ENCODE data around the gene TNIK. TPM values are rescaled to one million over a fixed set of nuclear protein-coding genes. Genes with fewer than 3 reads are reported as not detected.

The TNIK gene
- total RNA-seq, 2 donors from 2014 or later, result 96.4 to 98.9 TPM

- H3K36me3 Mint-ChIP-seq (ENCODE audit: low read depth), result peaks cover 13% of the 10 kb centered on the region
- no peak for DNase-seq
- H3K4me3 Mint-ChIP-seq, result no peak overlapping the region
- peaks cover 5% of the 10 kb centered on the region for H3K4me1 Mint-ChIP-seq
- ATAC-seq, result no peak
- H3K27me3 Mint-ChIP-seq, result no peaks in the 10 kb centered on the region
- no peak overlapping the region for H3K27ac Mint-ChIP-seq
- peaks cover 3% of the 10 kb centered on the region for H3K9me3 ChIP-seq (ENCODE audit: control insufficient read depth, low read length, poor library complexity, severe bottlenecking)
Observed at GRCh38 chr3:171115667-171116066, 344.5 kb downstream of the TNIK start.

GRCh38 chr3:171113716-171114115, 346.5 kb downstream of the TNIK start:
- Mint-ChIP-seq H3K36me3 (ENCODE audit: low read depth) (peaks cover 16% of the 10 kb centered on the region), H3K27me3 (no peaks in the 10 kb centered on the region), H3K4me3 (no peak overlapping the region), H3K27ac (no peak overlapping the region), H3K4me1 (peaks cover 7% of the 10 kb centered on the region)
- DNase-seq (no peak), ATAC-seq (no peak)
- no peaks in the 10 kb centered on the region for H3K9me3 ChIP-seq (ENCODE audit: control insufficient read depth, low read length, poor library complexity, severe bottlenecking)

- no peaks in the 10 kb centered on the region for H3K27me3 Mint-ChIP-seq
- H3K36me3 Mint-ChIP-seq (ENCODE audit: low read depth), result peaks cover 26% of the 10 kb centered on the region
- no peaks in the 10 kb centered on the region for H3K9me3 ChIP-seq (ENCODE audit: control insufficient read depth, low read length, poor library complexity, severe bottlenecking)
- ATAC-seq (no peak), DNase-seq (no peak)
- no peak overlapping the region for H3K27ac Mint-ChIP-seq
- H3K4me1 Mint-ChIP-seq, result peaks cover 11% of the 10 kb centered on the region
- no peak overlapping the region for H3K4me3 Mint-ChIP-seq
Observed at GRCh38 chr3:171110715-171111114, 349.5 kb downstream of the TNIK start.

- DNase-seq, result no peak
- Mint-ChIP-seq H3K27ac (peak overlapping the region; percentile 21), H3K27me3 (no peaks in the 10 kb centered on the region), H3K4me3 (no peak overlapping the region), H3K4me1 (peaks cover 9% of the 10 kb centered on the region), H3K36me3 (ENCODE audit: low read depth) (peaks cover 23% of the 10 kb centered on the region)
- H3K9me3 ChIP-seq (ENCODE audit: control insufficient read depth, low read length, poor library complexity, severe bottlenecking), result no peaks in the 10 kb centered on the region
- no peak for ATAC-seq
Observed at GRCh38 chr3:171108066-171108465, 352.1 kb downstream of the TNIK start.

- DNase-seq, result no peak
- H3K4me1 Mint-ChIP-seq, result peaks cover 6% of the 10 kb centered on the region
Observed at GRCh38 chr3:171103185-171103584, 357.0 kb downstream of the TNIK start.

GRCh38 chr3:171101982-171102641, 358.1 kb downstream of the TNIK start:
- no peaks in the 10 kb centered on the region for H3K9me3 ChIP-seq (ENCODE audit: control insufficient read depth, low read length, poor library complexity, severe bottlenecking)
- ATAC-seq, result no peak
- H3K4me1 Mint-ChIP-seq, result peaks cover 6% of the 10 kb centered on the region

More at GRCh38 chr3:171103185-171103584, 357.0 kb downstream of the TNIK start:
- peaks cover 29% of the 10 kb centered on the region for H3K36me3 Mint-ChIP-seq (ENCODE audit: low read depth)
- no peaks in the 10 kb centered on the region for H3K27me3 Mint-ChIP-seq
- H3K9me3 ChIP-seq (ENCODE audit: control insufficient read depth, low read length, poor library complexity, severe bottlenecking), result no peaks in the 10 kb centered on the region
- H3K4me3 Mint-ChIP-seq, result no peak overlapping the region
- no peak for ATAC-seq
- H3K27ac Mint-ChIP-seq, result no peak overlapping the region

GRCh38 chr3:171099911-171100310, 360.3 kb downstream of the TNIK start:
- no peaks in the 10 kb centered on the region for H3K9me3 ChIP-seq (ENCODE audit: control insufficient read depth, low read length, poor library complexity, severe bottlenecking)
- Mint-ChIP-seq H3K4me1 (peaks cover 10% of the 10 kb centered on the region), H3K4me3 (no peak overlapping the region), H3K27me3 (no peaks in the 10 kb centered on the region), H3K27ac (no peak overlapping the region), H3K36me3 (ENCODE audit: low read depth) (peaks cover 28% of the 10 kb centered on the region)
- ATAC-seq, result no peak
- DNase-seq, result no peak

More at GRCh38 chr3:171101982-171102641, 358.1 kb downstream of the TNIK start:
- Mint-ChIP-seq H3K27ac (no peak overlapping the region), H3K27me3 (no peaks in the 10 kb centered on the region), H3K4me3 (no peak overlapping the region), H3K36me3 (ENCODE audit: low read depth) (peaks cover 26% of the 10 kb centered on the region)
- no peak for DNase-seq

- Mint-ChIP-seq H3K4me3 (no peak overlapping the region), H3K36me3 (ENCODE audit: low read depth) (peaks cover 30% of the 10 kb centered on the region), H3K27me3 (no peaks in the 10 kb centered on the region), H3K27ac (peak overlapping the region; percentile 60), H3K4me1 (peaks cover 8% of the 10 kb centered on the region)
- H3K9me3 ChIP-seq (ENCODE audit: control insufficient read depth, low read length, poor library complexity, severe bottlenecking), result no peaks in the 10 kb centered on the region
- ATAC-seq (no peak), DNase-seq (no peak)
Observed at GRCh38 chr3:171095063-171095462, 365.1 kb downstream of the TNIK start.

GRCh38 chr3:171094411-171094810, 365.8 kb downstream of the TNIK start:
- no peaks in the 10 kb centered on the region for H3K9me3 ChIP-seq (ENCODE audit: control insufficient read depth, low read length, poor library complexity, severe bottlenecking)
- peaks cover 32% of the 10 kb centered on the region for H3K36me3 Mint-ChIP-seq (ENCODE audit: low read depth)
- H3K4me1 Mint-ChIP-seq, result peaks cover 10% of the 10 kb centered on the region
- DNase-seq (no peak), ATAC-seq (no peak)
- H3K4me3 Mint-ChIP-seq, result no peak overlapping the region
- peak overlapping the region; percentile 60 for H3K27ac Mint-ChIP-seq
- no peaks in the 10 kb centered on the region for H3K27me3 Mint-ChIP-seq

GRCh38 chr3:171093462-171093861, 366.7 kb downstream of the TNIK start:
- no peak for ATAC-seq
- no peak overlapping the region for H3K4me3 Mint-ChIP-seq
- no peak for DNase-seq
- H3K27me3 Mint-ChIP-seq, result no peaks in the 10 kb centered on the region
- H3K4me1 Mint-ChIP-seq, result peaks cover 10% of the 10 kb centered on the region
- no peaks in the 10 kb centered on the region for H3K9me3 ChIP-seq (ENCODE audit: control insufficient read depth, low read length, poor library complexity, severe bottlenecking)
- peak overlapping the region; percentile 34 for H3K27ac Mint-ChIP-seq
- H3K36me3 Mint-ChIP-seq (ENCODE audit: low read depth), result peaks cover 27% of the 10 kb centered on the region

GRCh38 chr3:171092467-171092911, 367.7 kb downstream of the TNIK start:
- H3K36me3 Mint-ChIP-seq (ENCODE audit: low read depth), result peaks cover 27% of the 10 kb centered on the region
- no peaks in the 10 kb centered on the region for H3K27me3 Mint-ChIP-seq
- H3K4me3 Mint-ChIP-seq, result no peak overlapping the region
- no peak for DNase-seq
- no peaks in the 10 kb centered on the region for H3K9me3 ChIP-seq (ENCODE audit: control insufficient read depth, low read length, poor library complexity, severe bottlenecking)
- H3K27ac Mint-ChIP-seq, result no peak overlapping the region
- peaks cover 10% of the 10 kb centered on the region for H3K4me1 Mint-ChIP-seq
- ATAC-seq, result no peak

- H3K36me3 Mint-ChIP-seq (ENCODE audit: low read depth), result peaks cover 22% of the 10 kb centered on the region
- H3K27me3 Mint-ChIP-seq, result no peaks in the 10 kb centered on the region
Observed at GRCh38 chr3:171090321-171090720, 369.9 kb downstream of the TNIK start.

GRCh38 chr3:171088964-171089754, 371.0 kb downstream of the TNIK start:
- Mint-ChIP-seq H3K27me3 (no peaks in the 10 kb centered on the region), H3K4me3 (no peak overlapping the region), H3K36me3 (ENCODE audit: low read depth) (peaks cover 19% of the 10 kb centered on the region), H3K4me1 (peaks cover 6% of the 10 kb centered on the region), H3K27ac (no peak overlapping the region)
- ATAC-seq, result no peak
- H3K9me3 ChIP-seq (ENCODE audit: control insufficient read depth, low read length, poor library complexity, severe bottlenecking), result no peaks in the 10 kb centered on the region
- no peak for DNase-seq

More at GRCh38 chr3:171090321-171090720, 369.9 kb downstream of the TNIK start:
- Mint-ChIP-seq H3K27ac (no peak overlapping the region), H3K4me1 (peaks cover 8% of the 10 kb centered on the region), H3K4me3 (no peak overlapping the region)
- no peaks in the 10 kb centered on the region for H3K9me3 ChIP-seq (ENCODE audit: control insufficient read depth, low read length, poor library complexity, severe bottlenecking)
- ATAC-seq (no peak), DNase-seq (no peak)

All from T-helper 17 cell (primary cell).